Tibial artery (tissue), 4 donors: ENCODE results near the gene DCLRE1A.
"Not testable (repeated sequence)": the region's sequence is repeated elsewhere in the genome, so short reads cannot be mapped to it uniquely, and the experiment has no call there.

Experiments used
- DNase-seq, 2 donors: peaks; one replicate each; pipeline ENCODE4 v3.0.0-alpha.2; 2019
- H3K27ac ChIP-seq, 2 donors: fragments of 200-600 bp; sonication (generic) in 1 of 2; 1 replicate in 1 of 2; 2 replicates in 1 of 2; pipeline ENCODE4 v1.5.1; 2018 to 2019; ENCODE audit warnings: mild to moderate bottlenecking in 1 of 2
- H3K27me3 ChIP-seq, 2 donors: fragments of 200-600 bp; sonication (generic) in 1 of 2; one replicate each; pipeline versions ENCODE4 v1.5.1 to v1.6.0; 2016 to 2019
- H3K36me3 ChIP-seq, 3 donors: fragments of 200-600 bp; sonication (generic) in 2 of 3; one replicate each; pipeline ENCODE4 v1.5.1; 2016 to 2019; ENCODE audit warnings: mild to moderate bottlenecking in 2 of 3
- H3K4me1 ChIP-seq, 4 donors: fragments of 200-600 bp; sonication (generic) in 2 of 4; 1 replicate in 3 of 4; 2 replicates in 1 of 4; pipeline ENCODE4 v1.5.1; 2016 to 2019
- H3K4me3 ChIP-seq, 2 donors: fragments of 200-600 bp; sonication (generic) in 1 of 2; 1 replicate in 1 of 2; 2 replicates in 1 of 2; pipeline ENCODE4 v1.5.1; 2018 to 2019; ENCODE audit warnings: mild to moderate bottlenecking in 2 of 2
- H3K9me3 ChIP-seq, 3 donors: fragments of 200-600 bp; sonication (generic) in 1 of 3; one replicate each; pipeline ENCODE4 v1.5.1; 2016 to 2019
- CTCF ChIP-seq, 2 experiments: fragments of 200-600 bp in 1 of 2; fragments of 450-650 bp in 1 of 2; IDR thresholded peaks; one replicate each; pipeline ENCODE4 v1.5.1; 2017 to 2019; ENCODE audit warnings: antibody characterized with exemption in 2 of 2, mild to moderate bottlenecking in 1 of 2, moderate library complexity in 1 of 2
- intact Hi-C: fragments of 100-400 bp; cut with DNase I; formaldehyde crosslinking; loops from one replicate; pipeline ENCODE4 v1.15.0; 2023; ENCODE audit warnings: low total_unique reads

DCLRE1A gene

GRCh38 chr10:113849140-113849803, 4.6 kb downstream of the DCLRE1A start:
- no peaks in the 10 kb centered on the region for H3K9me3 ChIP-seq
- intact Hi-C loops, result no loop called here

GRCh38 chr10:113846036-113846435, 7.8 kb downstream of the DCLRE1A start:
- H3K27ac ChIP-seq, result no peak overlapping the region
- H3K27me3 ChIP-seq, result no peaks in the 10 kb centered on the region
- intact Hi-C loops, result no loop called here
- DNase-seq, result no peak
- H3K9me3 ChIP-seq, result no peaks in the 10 kb centered on the region
- H3K36me3 ChIP-seq, result peaks cover 11 to 29% (median 18%) of the 10 kb centered on the region in 3 donors
- H3K4me1 ChIP-seq, result no peaks in the 10 kb centered on the region
- H3K4me3 ChIP-seq, result no peak overlapping the region
- no peak for TF ChIP-seq CTCF (IDR thresholded peaks at IDR 0.05)

More at GRCh38 chr10:113849140-113849803, 4.6 kb downstream of the DCLRE1A start:
- H3K36me3 ChIP-seq, result peaks cover 9 to 17% (median 17%) of the 10 kb centered on the region in 3 donors
- peaks cover 0 to 17% (median 10%) of the 10 kb centered on the region in 4 donors for H3K4me1 ChIP-seq
- no peak overlapping the region for H3K27ac ChIP-seq
- H3K27me3 ChIP-seq, result no peaks in the 10 kb centered on the region
- H3K4me3 ChIP-seq, result no peak overlapping the region
- no peak for TF ChIP-seq CTCF (IDR thresholded peaks at IDR 0.05)
- DNase-seq, result no peak

- Histone ChIP-seq H3K27me3 (no peaks in the 10 kb centered on the region), H3K27ac (no peak overlapping the region)
These were observed 9.9 kb downstream of the DCLRE1A start for GRCh38 chr10:113843972-113844485.

GRCh38 chr10:113842171-113842570, 11.7 kb downstream of the DCLRE1A start:
- intact Hi-C loops, result no loop called here
- no peaks in the 10 kb centered on the region for H3K9me3 ChIP-seq
- peaks cover 11 to 32% (median 28%) of the 10 kb centered on the region in 3 donors for H3K36me3 ChIP-seq
- TF ChIP-seq CTCF (IDR thresholded peaks at IDR 0.05), result no peak
- no peaks in the 10 kb centered on the region for H3K27me3 ChIP-seq
- H3K27ac ChIP-seq, result no peak overlapping the region
- H3K4me1 ChIP-seq, result no peaks in the 10 kb centered on the region
- DNase-seq, result no peak
- no peak overlapping the region for H3K4me3 ChIP-seq

More at GRCh38 chr10:113843972-113844485, 9.9 kb downstream of the DCLRE1A start:
- Histone ChIP-seq H3K4me3 (no peak overlapping the region), H3K36me3 (peaks cover 11 to 32% (median 28%) of the 10 kb centered on the region in 3 donors), H3K9me3 (no peaks in the 10 kb centered on the region), H3K4me1 (no peaks in the 10 kb centered on the region)
- no peak for DNase-seq
- no peak for TF ChIP-seq CTCF (IDR thresholded peaks at IDR 0.05)
- intact Hi-C loops, result no loop called here

GRCh38 chr10:113828567-113828966, 25.3 kb downstream of the DCLRE1A start:
- intact Hi-C loops, H3K27me3 ChIP-seq, H3K27ac ChIP-seq, H3K4me1 ChIP-seq, H3K4me3 ChIP-seq, H3K36me3 ChIP-seq, DNase-seq, H3K9me3 ChIP-seq: not testable (repeated sequence)

GRCh38 chr10:113825791-113826190, 28.1 kb downstream of the DCLRE1A start:
- no peak for DNase-seq
- Histone ChIP-seq H3K4me3 (no peak overlapping the region), H3K27me3 (peaks cover 0 to 3% of the 10 kb centered on the region in 2 donors), H3K36me3 (no peaks in the 10 kb centered on the region), H3K4me1 (no peaks in the 10 kb centered on the region), H3K27ac (no peak overlapping the region), H3K9me3 (no peaks in the 10 kb centered on the region)
- intact Hi-C loops, result no loop called here
- TF ChIP-seq CTCF (IDR thresholded peaks at IDR 0.05), result no peak
